HG02938 (cell line): ENCODE measurements around the gene HRCT1.
"Not testable (repeated sequence)": the region's sequence is repeated elsewhere in the genome, so short reads cannot be mapped to it uniquely, and the experiment has no call there.

ENCODE experiments used
- ATAC-seq: cut with Tn5 transposase; IDR thresholded peaks from one replicate; pipeline ENCODE4 v1.9.1; 2021; ENCODE audit warnings: mild to moderate bottlenecking, moderate library complexity; ENCODE audit not compliant: unreplicated experiment

The HRCT1 gene

GRCh38 chr9:35905912-35906679, at the start of gene HRCT1:
Gene HRCT1 (plus strand): TSS chr9:35906202. CDS start chr9:35906288, 86 bp downstream.
- no peak for ATAC-seq

DNA sequence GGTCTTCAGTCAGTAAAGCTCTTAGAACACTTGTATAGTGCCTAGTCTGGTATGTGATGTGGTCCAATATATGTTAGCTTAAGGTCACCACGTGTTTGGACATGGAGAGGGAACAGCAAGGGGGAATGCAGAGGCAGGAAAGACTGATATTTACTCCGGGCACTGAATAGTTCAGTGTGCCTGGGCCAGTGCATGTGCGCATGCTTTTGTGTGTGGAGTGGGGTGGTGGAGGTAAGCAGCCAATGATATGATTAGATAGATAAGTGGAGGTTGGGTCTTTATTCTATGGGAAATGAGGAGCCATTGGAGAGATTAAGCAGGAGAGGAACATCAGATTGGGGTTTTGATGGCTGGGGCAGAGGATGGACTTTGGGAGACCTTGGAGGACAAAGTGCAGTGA, 49.8 kb upstream of the HRCT1 start:
- no peak for ATAC-seq

DNA sequence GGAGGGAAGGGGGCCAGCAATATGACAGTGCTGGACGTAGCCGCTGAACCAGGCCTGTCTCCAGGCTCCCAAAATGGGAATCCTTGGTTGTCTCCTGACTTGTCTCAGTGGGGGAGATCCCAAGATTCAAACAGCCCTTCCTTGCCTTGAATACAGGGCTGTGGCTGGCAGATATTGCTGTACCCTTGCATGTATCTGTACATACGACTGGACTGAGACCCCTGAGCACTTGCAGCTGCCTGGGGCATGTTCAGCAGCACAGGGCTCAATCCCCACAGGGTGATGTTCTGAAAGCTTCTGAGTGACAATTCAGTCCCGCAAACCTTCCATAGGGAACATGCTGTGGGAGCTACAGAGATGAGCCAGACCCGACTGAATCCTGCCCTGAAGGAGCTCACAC, 49.1 kb upstream of the HRCT1 start:
- no peak for ATAC-seq

- ATAC-seq, result no peak
Observed at GRCh38 chr9:35858458-35858857, 47.5 kb upstream of the HRCT1 start.

DNA sequence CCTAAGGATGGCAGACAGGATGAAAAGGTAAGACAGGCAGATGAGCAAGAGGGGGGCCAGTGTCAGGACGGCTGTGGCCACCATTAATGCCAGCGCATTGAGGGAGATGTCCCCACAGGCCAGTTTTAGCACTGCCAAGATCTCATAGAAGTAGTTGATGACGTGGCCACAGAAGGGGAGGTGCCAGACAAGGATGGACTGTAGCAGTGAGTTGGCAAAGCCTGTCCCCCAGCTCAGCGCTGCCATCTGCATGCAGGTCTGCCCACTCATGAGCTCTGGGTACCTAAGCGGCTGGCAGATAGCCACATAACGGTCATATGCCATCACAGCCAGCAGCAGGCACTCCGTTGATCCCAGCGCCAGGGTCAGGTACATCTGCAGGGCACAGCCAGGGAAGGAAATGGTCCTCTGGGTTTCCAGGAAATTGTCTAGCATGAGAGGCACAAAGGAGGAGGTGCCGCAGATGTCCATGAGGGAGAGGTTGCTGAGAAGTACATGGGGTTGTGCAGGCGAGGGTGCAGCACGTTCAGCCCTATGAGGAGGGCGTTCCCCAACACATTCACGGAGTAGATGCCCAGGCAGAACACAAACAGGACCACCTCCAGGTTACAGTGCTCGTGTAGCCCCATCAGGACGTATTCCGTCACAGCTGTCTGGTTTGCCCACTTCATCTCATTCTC, 46.6 kb upstream of the HRCT1 start:
- ATAC-seq, result no peak

- ATAC-seq, result no peak
Observed at GRCh38 chr9:35859990-35860339, 46.0 kb upstream of the HRCT1 start.

DNA sequence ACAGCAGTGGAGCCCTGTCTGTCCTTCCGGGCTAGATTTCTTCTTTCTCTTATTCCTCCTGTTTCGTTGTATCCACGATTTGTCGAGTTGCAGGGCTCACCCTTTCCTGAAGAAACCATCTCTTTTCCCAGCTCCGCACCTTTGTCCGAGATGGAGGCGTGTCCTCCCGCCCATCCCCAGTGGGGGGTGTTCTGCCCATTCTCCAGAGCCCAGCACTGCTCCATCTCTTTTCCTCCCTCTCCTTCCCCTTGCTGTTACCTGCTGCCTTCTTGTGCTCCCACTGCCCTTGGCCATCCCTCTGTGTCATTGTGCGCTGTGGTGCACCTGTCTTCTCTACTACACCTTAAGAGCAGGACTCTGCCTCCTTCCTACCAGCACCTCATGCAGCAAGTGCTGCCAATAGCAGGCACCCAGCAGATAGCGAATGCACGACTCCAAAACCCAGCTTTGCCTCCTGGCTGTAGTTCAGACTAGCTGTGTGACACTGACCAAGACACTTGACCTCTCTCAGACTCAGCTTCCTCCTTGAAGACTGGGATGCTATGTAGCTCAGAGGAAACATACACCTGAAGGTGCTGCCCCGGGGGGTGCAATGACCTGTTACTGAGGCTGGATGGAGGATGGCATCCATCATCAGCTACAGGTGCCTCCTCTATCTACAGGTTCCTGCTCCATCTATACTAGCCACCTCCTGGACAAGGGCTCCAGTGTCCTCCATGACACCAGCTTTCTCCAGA, 44.7 kb upstream of the HRCT1 start:
- ATAC-seq, result no peak

DNA sequence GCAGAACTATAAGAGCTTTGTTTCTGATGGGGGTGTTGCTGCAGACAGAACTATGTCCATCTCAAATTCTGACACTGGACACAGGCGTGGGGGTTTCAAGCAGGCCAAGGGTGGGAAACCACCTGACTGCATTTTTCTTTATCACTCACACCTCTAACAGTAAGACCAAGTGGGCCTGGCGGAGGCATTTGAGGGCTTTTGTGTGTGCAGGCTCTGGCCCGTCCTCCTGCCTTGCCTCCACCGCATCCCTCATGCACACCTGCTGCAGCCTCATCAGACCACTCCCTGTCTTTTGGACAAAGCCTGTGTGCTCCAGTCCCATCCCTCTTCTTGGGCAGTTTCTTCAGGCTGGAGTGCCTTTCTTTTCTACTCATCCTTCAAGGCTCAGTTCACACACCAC, 43.7 kb upstream of the HRCT1 start:
- no peak for ATAC-seq

- no peak for ATAC-seq
Observed at GRCh38 chr9:35863583-35863982, 42.4 kb upstream of the HRCT1 start.

- no peak for ATAC-seq
Observed at GRCh38 chr9:35864695-35865255, 41.2 kb upstream of the HRCT1 start.

- no peak for ATAC-seq
Observed at GRCh38 chr9:35867538-35867937, 38.5 kb upstream of the HRCT1 start.

GRCh38 chr9:35868933-35869332, 37.1 kb upstream of the HRCT1 start:
- no peak for ATAC-seq

DNA sequence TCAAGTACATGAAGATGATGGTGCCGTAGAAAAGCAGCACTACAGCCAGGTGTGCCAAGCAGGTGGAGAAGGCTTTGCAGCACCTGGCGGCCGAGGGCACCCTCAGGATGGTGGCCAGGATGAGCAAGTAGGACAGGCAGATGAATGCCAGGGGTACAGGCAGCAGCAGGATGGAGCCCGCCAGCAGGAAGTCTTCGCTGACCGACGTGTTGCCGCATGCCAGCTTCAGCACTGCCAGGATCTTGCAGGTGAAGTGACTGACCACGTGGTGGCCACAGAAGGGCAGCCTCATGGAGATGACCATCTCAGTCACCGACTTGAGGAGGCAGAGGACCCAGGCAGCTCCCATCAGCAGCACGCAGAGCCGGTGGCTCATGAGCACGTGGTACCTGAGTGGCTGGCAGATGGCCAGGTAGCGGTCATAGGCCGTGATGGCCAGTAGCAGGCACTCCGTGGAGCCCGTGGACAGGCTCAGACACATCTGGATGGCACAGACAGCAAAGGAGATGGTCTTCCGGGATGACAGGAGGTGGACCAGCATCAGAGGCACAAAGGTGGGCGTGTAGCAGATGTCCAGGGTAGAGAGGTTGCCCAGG, 36.3 kb upstream of the HRCT1 start:
- ATAC-seq, result no peak

DNA sequence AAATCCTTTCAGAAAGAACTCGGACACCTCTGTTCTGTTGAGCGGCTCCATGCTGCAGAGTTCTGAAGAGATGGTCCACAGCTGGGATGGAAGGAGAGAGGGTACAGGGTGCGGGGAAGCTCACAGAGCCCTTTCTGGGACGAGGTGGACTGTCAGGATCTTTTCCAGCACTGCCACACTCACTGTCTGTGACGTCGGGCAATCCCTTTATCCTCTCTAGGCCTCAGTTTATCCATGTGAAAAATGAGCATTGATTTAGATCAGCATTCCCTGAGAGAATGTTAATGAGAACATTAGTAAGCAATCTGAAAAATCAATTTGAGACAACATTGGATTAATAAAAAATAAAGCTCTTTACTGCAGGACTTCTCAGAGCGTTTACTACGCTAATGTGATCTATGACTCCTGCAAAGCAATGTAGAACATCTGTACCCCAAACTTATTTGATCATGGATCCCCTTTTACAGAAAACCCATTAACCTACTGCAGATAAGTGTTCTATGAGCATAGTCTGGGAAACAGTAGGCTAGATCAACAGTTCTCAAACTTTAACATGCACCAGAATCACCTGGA, 35.6 kb upstream of the HRCT1 start, which contains the start of gene OR13J1:
OR13J1 (minus strand) TSS at position 51 of the 573 bp plus-strand sequence; CDS start at position 51, 0 bp downstream.
- ATAC-seq, result no peak

DNA sequence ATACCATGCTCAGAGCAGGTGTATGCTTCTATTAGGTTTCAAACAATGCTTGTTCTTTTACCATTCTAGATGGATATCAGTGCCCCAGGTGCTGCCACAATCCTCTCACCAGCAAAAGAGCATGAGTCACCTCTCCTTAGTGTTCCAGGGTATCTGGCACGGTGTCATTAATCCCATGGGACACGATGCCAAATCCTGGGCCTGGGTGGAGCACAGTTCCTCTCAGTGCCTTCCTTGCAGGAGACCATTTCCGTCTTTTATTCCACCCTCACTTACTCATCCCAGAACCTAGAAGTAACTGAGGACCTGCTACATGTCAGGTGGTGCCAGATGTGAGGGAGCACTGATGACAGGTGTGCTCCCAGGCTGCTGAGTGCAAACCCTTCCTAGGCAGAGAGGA, 34.5 kb upstream of the HRCT1 start:
- no peak for ATAC-seq

- ATAC-seq, result no peak
Observed at GRCh38 chr9:35872505-35872904, 33.5 kb upstream of the HRCT1 start.

- ATAC-seq, result no peak
Observed at GRCh38 chr9:35882263-35882848, 23.6 kb upstream of the HRCT1 start.

DNA sequence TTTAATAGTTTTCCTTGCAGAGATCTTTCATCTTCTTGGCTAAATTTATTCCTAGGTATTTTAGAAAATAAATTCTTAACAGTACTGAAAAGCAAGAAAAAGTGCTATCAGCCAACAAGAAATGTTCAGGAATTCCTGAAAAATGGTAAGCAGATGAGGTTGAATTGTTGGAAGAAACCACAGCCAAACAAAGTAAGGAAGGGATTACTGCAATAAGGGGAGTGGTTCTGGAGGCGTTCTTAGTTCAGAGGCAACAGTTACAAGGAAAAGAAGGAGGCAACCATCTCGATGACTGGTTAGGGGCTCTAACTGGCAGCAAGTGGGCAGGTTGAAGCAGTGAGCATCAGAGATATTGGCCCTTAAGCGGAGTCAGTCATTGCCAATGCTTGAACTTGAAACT, 23.0 kb upstream of the HRCT1 start:
- no peak for ATAC-seq

DNA sequence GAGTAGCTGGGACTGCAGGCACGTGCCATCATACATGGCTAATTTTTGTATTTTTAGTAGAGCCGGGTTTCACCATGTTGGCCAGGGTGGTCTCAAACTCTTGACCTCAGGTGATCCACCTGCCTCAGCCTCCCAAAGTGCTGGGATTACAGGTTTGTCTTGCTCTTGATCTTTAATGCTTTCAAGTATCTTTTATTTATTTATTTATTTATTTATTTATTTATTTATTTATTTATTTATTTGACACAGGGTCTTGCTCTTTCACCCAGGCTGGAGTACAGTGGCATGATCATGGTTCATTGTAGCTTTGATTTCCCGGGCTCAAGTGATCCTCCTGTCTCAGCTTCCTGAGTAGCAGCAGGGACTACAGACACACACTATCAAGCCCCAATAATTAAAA, 21.1 kb upstream of the HRCT1 start:
- ATAC-seq, result not testable (repeated sequence)

- ATAC-seq, result no peak
Observed at GRCh38 chr9:35891646-35892045, 14.4 kb upstream of the HRCT1 start.
